ENCODE measurements around the gene LIPC.

DNA sequence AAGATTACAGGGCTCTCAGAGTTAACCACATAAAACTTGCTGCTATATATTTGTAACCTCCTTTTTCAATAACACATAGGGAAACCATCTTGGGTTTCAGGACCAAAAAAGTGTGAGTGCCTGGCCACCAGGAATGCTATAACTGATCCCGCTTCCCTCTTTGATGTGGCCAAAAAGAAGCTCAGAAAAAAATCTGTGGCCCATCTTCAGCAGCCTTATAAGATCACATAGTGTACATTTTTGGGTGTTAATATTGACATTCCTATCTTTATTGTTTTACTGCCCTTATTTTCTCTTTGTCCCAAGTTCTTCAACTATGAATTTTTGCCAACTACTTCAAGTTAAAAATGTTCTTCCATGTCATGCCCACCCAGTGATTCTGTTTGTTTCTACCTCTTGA is 102.8 kb downstream of the LIPC start:
- TF ChIP-seq POLR2A (IDR thresholded peaks at IDR 0.05; ENCODE audit: low read depth, low read length) (no peak), RFX5 (IDR thresholded peaks at IDR 0.05; ENCODE audit: low read depth, low read length) (no peak), SMC3 (IDR thresholded peaks at IDR 0.05; ENCODE audit: low read depth, low read length) (no peak), MAFK (IDR thresholded peaks at IDR 0.05; ENCODE audit: low read depth, low read length) (no peak), CEBPB (IDR thresholded peaks at IDR 0.05; ENCODE audit: low read depth, low read length) (no peak), RAD21 (IDR thresholded peaks at IDR 0.05; ENCODE audit: low read length) (no peak), FOS (IDR thresholded peaks at IDR 0.05; ENCODE audit: low read depth, low read length) (no peak)
- TF ChIP-seq, protein P1, sequence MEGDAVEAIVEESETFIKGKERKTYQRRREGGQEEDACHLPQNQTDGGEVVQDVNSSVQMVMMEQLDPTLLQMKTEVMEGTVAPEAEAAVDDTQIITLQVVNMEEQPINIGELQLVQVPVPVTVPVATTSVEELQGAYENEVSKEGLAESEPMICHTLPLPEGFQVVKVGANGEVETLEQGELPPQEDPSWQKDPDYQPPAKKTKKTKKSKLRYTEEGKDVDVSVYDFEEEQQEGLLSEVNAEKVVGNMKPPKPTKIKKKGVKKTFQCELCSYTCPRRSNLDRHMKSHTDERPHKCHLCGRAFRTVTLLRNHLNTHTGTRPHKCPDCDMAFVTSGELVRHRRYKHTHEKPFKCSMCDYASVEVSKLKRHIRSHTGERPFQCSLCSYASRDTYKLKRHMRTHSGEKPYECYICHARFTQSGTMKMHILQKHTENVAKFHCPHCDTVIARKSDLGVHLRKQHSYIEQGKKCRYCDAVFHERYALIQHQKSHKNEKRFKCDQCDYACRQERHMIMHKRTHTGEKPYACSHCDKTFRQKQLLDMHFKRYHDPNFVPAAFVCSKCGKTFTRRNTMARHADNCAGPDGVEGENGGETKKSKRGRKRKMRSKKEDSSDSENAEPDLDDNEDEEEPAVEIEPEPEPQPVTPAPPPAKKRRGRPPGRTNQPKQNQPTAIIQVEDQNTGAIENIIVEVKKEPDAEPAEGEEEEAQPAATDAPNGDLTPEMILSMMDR (conservative IDR thresholded peaks at IDR 0.05; ENCODE audit: low read depth, low read length): no peak

All from IMR-90 (cell line).